CD14-positive monocyte (primary cell): ENCODE measurements around the gene PWWP3B. TPM values are rescaled to one million over a fixed set of nuclear protein-coding genes. Genes with fewer than 3 reads are reported as not detected.

Experiments
- DNase-seq, 3 donors: peaks; one replicate each; pipeline ENCODE4 v3.0.0-alpha.2; 2011 to 2022
- H2AFZ ChIP-seq: 2 replicates; pipeline ENCODE4 v1.6.0; 2012; ENCODE audit warnings: mild to moderate bottlenecking, low read depth, low read length, inconsistent platforms; ENCODE audit not compliant: insufficient read depth, poor library complexity, severe bottlenecking
- H3K27ac ChIP-seq, 2 donors: 1 replicate in 1 of 2; 2 replicates in 1 of 2; pipeline ENCODE4 v1.5.1; 2012 to 2013; ENCODE audit warnings: low read length in 2 of 2, control low read depth in 1 of 2, inconsistent platforms in 1 of 2, low read depth in 1 of 2, mild to moderate bottlenecking in 1 of 2
- H3K27me3 ChIP-seq, 2 donors: one replicate each; pipeline versions ENCODE4 v1.6.0 to v1.6.1; 2011 to 2013; ENCODE audit warnings: low read length in 2 of 2; ENCODE audit not compliant: control insufficient read depth in 2 of 2, insufficient read depth in 2 of 2
- H3K36me3 ChIP-seq, 2 donors: replicated peaks in 1 of 2; 1 replicate in 1 of 2; 2 replicates in 1 of 2; pipeline versions ENCODE4 v1.5.1 to v1.6.1; 2012 to 2013; ENCODE audit warnings: low read length in 2 of 2, control low read depth in 1 of 2, inconsistent platforms in 1 of 2, mild to moderate bottlenecking in 1 of 2; ENCODE audit not compliant: insufficient read depth in 2 of 2, control insufficient read depth in 1 of 2
- H3K4me1 ChIP-seq, 2 donors: 1 replicate in 1 of 2; 2 replicates in 1 of 2; pipeline versions ENCODE4 v1.5.1 to v1.6.1; 2012 to 2013; ENCODE audit warnings: low read length in 2 of 2, control low read depth in 1 of 2, inconsistent platforms in 1 of 2, mild to moderate bottlenecking in 1 of 2, moderate library complexity in 1 of 2; ENCODE audit not compliant: insufficient read depth in 2 of 2, control insufficient read depth in 1 of 2
- H3K4me2 ChIP-seq: replicated peaks from 2 replicates; pipeline ENCODE3; 2012; ENCODE audit warnings: low read length, moderate library complexity, mild to moderate bottlenecking; ENCODE audit not compliant: poor library complexity, severe bottlenecking; ENCODE audit errors: extremely low read depth
- H3K4me3 ChIP-seq, 3 experiments: fragments of 200-600 bp in 1 of 3; sonication (generic) in 1 of 3; replicated peaks in 1 of 3; 1 replicate in 2 of 3; 2 replicates in 1 of 3; pipeline ENCODE4 v1.5.1; 2011 to 2013; ENCODE audit warnings: low read length in 3 of 3, mild to moderate bottlenecking in 3 of 3, control low read depth in 2 of 3, low read depth in 2 of 3, inconsistent platforms in 1 of 3, moderate library complexity in 1 of 3
- H3K79me2 ChIP-seq: 2 replicates; pipeline ENCODE4 v1.6.0; 2012; ENCODE audit warnings: mild to moderate bottlenecking, control low read depth, inconsistent platforms, low read length, moderate library complexity; ENCODE audit not compliant: insufficient read depth
- H3K9ac ChIP-seq: 2 replicates; pipeline ENCODE4 v1.6.0; 2017; ENCODE audit warnings: low read length, mild to moderate bottlenecking; ENCODE audit not compliant: insufficient read depth, poor library complexity, severe bottlenecking
- H3K9me3 ChIP-seq, 2 donors: replicated peaks in 1 of 2; 1 replicate in 1 of 2; 2 replicates in 1 of 2; pipeline versions ENCODE4 v1.5.1 to v1.6.1; 2012 to 2013; ENCODE audit warnings: low read length in 2 of 2, control low read depth in 1 of 2; ENCODE audit not compliant: control insufficient read depth in 1 of 2, insufficient read depth in 1 of 2
- H4K20me1 ChIP-seq: 2 replicates; pipeline ENCODE4 v1.6.0; 2012; ENCODE audit warnings: mild to moderate bottlenecking, low read length, control low read depth, moderate library complexity; ENCODE audit not compliant: insufficient read depth
- H3K27ac Mint-ChIP-seq, 7 donors: one replicate each; pipeline ENCODE4 v1.8.0; 2020; ENCODE audit warnings: mild to moderate bottlenecking in 7 of 7, mixed read lengths in 7 of 7, moderate library complexity in 6 of 7, inconsistent platforms in 2 of 7
- H3K27me3 Mint-ChIP-seq, 3 donors: one replicate each; pipeline ENCODE4 v1.8.0; 2021 to 2022; ENCODE audit warnings: low read depth in 3 of 3, mild to moderate bottlenecking in 3 of 3, mixed read lengths in 3 of 3, moderate library complexity in 3 of 3, inconsistent platforms in 1 of 3
- H3K36me3 Mint-ChIP-seq, 2 donors: one replicate each; pipeline ENCODE4 v1.8.0; 2020; ENCODE audit warnings: mixed read lengths in 2 of 2, inconsistent platforms in 1 of 2, mild to moderate bottlenecking in 1 of 2
- H3K4me1 Mint-ChIP-seq: one replicate; pipeline ENCODE4 v1.8.0; 2020; ENCODE audit warnings: mild to moderate bottlenecking, mixed read lengths
- H3K4me3 Mint-ChIP-seq, 2 donors: one replicate each; pipeline ENCODE4 v1.8.0; 2020; ENCODE audit warnings: mild to moderate bottlenecking in 2 of 2, mixed read lengths in 2 of 2, moderate library complexity in 1 of 2
- H3K9me3 Mint-ChIP-seq, 7 donors: one replicate each; pipeline ENCODE4 v1.8.0; 2020 to 2022; ENCODE audit warnings: mixed read lengths in 7 of 7, mild to moderate bottlenecking in 6 of 7, moderate library complexity in 6 of 7, inconsistent platforms in 2 of 7
- CTCF ChIP-seq: fragments of 200-600 bp; IDR thresholded peaks from one replicate; pipeline ENCODE4 v1.8.0; 2022; ENCODE audit warnings: antibody characterized with exemption, mild to moderate bottlenecking
- WGBS: methylation state at CpG from one replicate; pipeline ENCODE4 v1.1.5; 2013; ENCODE audit warnings: missing lambda C conversion rate; ENCODE audit not compliant: insufficient coverage; 5-methylcytosine and 5-hydroxymethylcytosine counted together
- intact Hi-C, 2 donors: fragments of 100-400 bp; cut with micrococcal nuclease; formaldehyde crosslinking; loops; one replicate each; pipeline versions ENCODE4 v1.15.0 to v1.15.1; 2023
- polyA minus RNA-seq: library from RNA; depleted of rRNA, polyadenylated mRNA; stranded (reverse); fragments of >200 nt; gene quantifications from 2 replicates; pipeline ENCODE4 v1.2.3, GENCODE V29; 2012
- polyA plus RNA-seq, 3 donors: library from polyadenylated mRNA; depleted of rRNA in 1 of 3; unstranded in 2 of 3; stranded (reverse) in 1 of 3; fragments of 300-500 nt in 2 of 3; fragments of >200 nt in 1 of 3; fragmentation: Illumina TruSeq in 2 of 3; gene quantifications; 1 replicate in 2 of 3; 2 replicates in 1 of 3; pipeline ENCODE4 v1.2.3, GENCODE V29; 2012 to 2021
- total RNA-seq, 12 experiments: library from RNA in 1 of 12; stranded (reverse) in 1 of 12; fragments of 120-200 nt in 1 of 12; gene quantifications; one replicate each; pipeline ENCODE4 v1.2.4 and lab custom pipeline; 2013 to 2026; ENCODE audit warnings: mixed read lengths in 6 of 12, inconsistent platforms in 1 of 12

The PWWP3B gene
- 0.04 TPM for total RNA-seq (2013)
- polyA plus RNA-seq (not detected), polyA minus RNA-seq (not detected in 2 replicates), total RNA-seq (lab: John Stamatoyannopoulos, UW) (0 to 0.60 (median 0) reads per million in 11 experiments)

GRCh38 chrX:106168107-106168506 lies at the start of gene PWWP3B:
PWWP3B (plus strand) TSS chrX:106168305; CDS start chrX:106205433, 37,128 bp downstream.
- 9% methylated on average over 8 of the region's 14 CpGs for WGBS
- Mint-ChIP-seq H3K27me3 (peaks cover 0 to 2% (median 0%) of the 10 kb centered on the region in 3 donors), H3K36me3 (no peaks in the 10 kb centered on the region), H3K4me3 (no peak within 1 kb of the TSS), H3K4me1 (no peaks in the 10 kb centered on the region), H3K27ac (no peak within 1 kb of the TSS), H3K9me3 (no peaks in the 10 kb centered on the region)
- no peak for DNase-seq
- no peak within 1 kb of the TSS for H3K4me2 ChIP-seq
- no peaks in the 10 kb centered on the region for H3K9me3 ChIP-seq
- no peaks in the 10 kb centered on the region for H3K27me3 ChIP-seq
- no peaks in the 10 kb centered on the region for H3K36me3 ChIP-seq
- H3K4me3 ChIP-seq, result no peak within 1 kb of the TSS
- no peak for TF ChIP-seq CTCF
- no peak within 1 kb of the TSS for H2AFZ ChIP-seq
- H3K27ac ChIP-seq, result no peak within 1 kb of the TSS
- H3K4me1 ChIP-seq, result no peaks in the 10 kb centered on the region
- no peak within 1 kb of the TSS for H3K9ac ChIP-seq
- no peaks in the 10 kb centered on the region for H4K20me1 ChIP-seq
- intact Hi-C loops, result no loop called here
- H3K79me2 ChIP-seq, result no peaks in the 10 kb centered on the region

GRCh38 chrX:106139048-106139447 lies 29.1 kb upstream of the PWWP3B start:
- no peak for DNase-seq
- H3K79me2 ChIP-seq, result no peaks in the 10 kb centered on the region
- Mint-ChIP-seq H3K27ac (no peak overlapping the region), H3K36me3 (no peaks in the 10 kb centered on the region), H3K4me1 (no peaks in the 10 kb centered on the region), H3K9me3 (peaks cover 0 to 7% (median 5%) of the 10 kb centered on the region in 7 donors), H3K4me3 (no peak overlapping the region), H3K27me3 (no peaks in the 10 kb centered on the region)
- H3K4me2 ChIP-seq, result no peak overlapping the region
- TF ChIP-seq CTCF, result no peak
- no peaks in the 10 kb centered on the region for H4K20me1 ChIP-seq
- no peak overlapping the region for H2AFZ ChIP-seq
- 80% methylated on average over 1 of the region's 7 CpGs for WGBS
- H3K27ac ChIP-seq, result no peak overlapping the region
- peaks cover 4 to 12% of the 10 kb centered on the region in 2 donors for H3K9me3 ChIP-seq
- H3K4me3 ChIP-seq, result no peak overlapping the region
- H3K4me1 ChIP-seq, result no peaks in the 10 kb centered on the region
- intact Hi-C loops, result no loop called here
- H3K36me3 ChIP-seq, result no peaks in the 10 kb centered on the region
- no peaks in the 10 kb centered on the region for H3K27me3 ChIP-seq
- H3K9ac ChIP-seq, result no peak overlapping the region
